GM12878 (cell line): ENCODE measurements around the gene PLA2G4A. TPM values are rescaled to one million over a fixed set of nuclear protein-coding genes. Genes with fewer than 3 reads are reported as not detected.

Experiments
- ATAC-seq: fragments of 200-7000 bp; cut with Tn5 transposase; 3 replicates; pipeline ENCODE4 v1.9.1; 2020; ENCODE audit warnings: mild to moderate bottlenecking, moderate library complexity
- BruUV-seq: library from RNA; stranded (reverse); fragments of 400-500 nt; replicated peaks from 2 replicates; lab custom pipeline; 2021; lab: Mats Ljungman, UMichigan
- CTCF ChIA-PET: fragments of 300-600 bp; sonication (Branson Sonifier 250); formaldehyde crosslinking; extraction: SDS; loops from one replicate; lab custom pipeline; 2021; ENCODE audit warnings: inconsistent platforms; lab: Yijun Ruan, JAX
- POLR2A ChIA-PET: fragments of 350-600 bp; formaldehyde crosslinking; extraction: SDS; loops from one replicate; lab custom pipeline; 2021; ENCODE audit warnings: inconsistent platforms; lab: Charles Lee
- RAD21 ChIA-PET: fragments of 300-600 bp; sonication (Branson Sonifier 250); formaldehyde crosslinking; loops from one replicate; lab custom pipeline; 2023; ENCODE audit warnings: antibody characterized with exemption; ENCODE audit not compliant: unreplicated experiment; lab: Charles Lee
- SMC1A ChIA-PET: fragments of 300-600 bp; sonication (Branson Sonifier 250); formaldehyde crosslinking; loops from one replicate; lab custom pipeline; 2023; ENCODE audit not compliant: unreplicated experiment, uncharacterized antibody; lab: Charles Lee
- DNase-seq: peaks from one replicate; pipeline ENCODE4 v3.0.0-alpha.2; 2011; ENCODE audit warnings: low read depth, low spot score
- FAIRE-seq: peaks from 3 replicates; lab custom pipeline; 2011; peaks lifted over from hg19 to GRCh38; lab: Jason Lieb, UNC
- H2AFZ ChIP-seq: 2 replicates; pipeline ENCODE4 v1.6.0; 2011; ENCODE audit warnings: low read depth, low read length, control low read depth; ENCODE audit not compliant: control insufficient read depth
- H3K27ac ChIP-seq: 2 replicates; pipeline ENCODE4 v1.5.1; 2011; ENCODE audit warnings: control low read depth; ENCODE audit not compliant: control insufficient read depth, insufficient read depth
- H3K27me3 ChIP-seq, 2 experiments: replicated peaks in 1 of 2; 2 replicates each; pipeline versions ENCODE4 v1.6.0 to v1.6.1; 2011; ENCODE audit warnings: low read length in 1 of 2; ENCODE audit not compliant: control insufficient read depth in 2 of 2, insufficient read depth in 2 of 2
- H3K36me3 ChIP-seq, 2 experiments: 2 replicates each; pipeline ENCODE4 v1.5.1; 2011; ENCODE audit warnings: low read length in 1 of 2; ENCODE audit not compliant: control insufficient read depth in 2 of 2, insufficient read depth in 2 of 2
- H3K4me1 ChIP-seq: 2 replicates; pipeline ENCODE4 v1.6.1; 2011; ENCODE audit warnings: mild to moderate bottlenecking, low read length, moderate library complexity, mixed read lengths; ENCODE audit not compliant: control insufficient read depth, insufficient read depth
- H3K4me2 ChIP-seq: 2 replicates; pipeline ENCODE4 v1.6.0; 2011; ENCODE audit warnings: control low read depth; ENCODE audit not compliant: control insufficient read depth, insufficient read depth
- H3K4me3 ChIP-seq: fragments of 200-600 bp; sonication (generic); 2 replicates; pipeline ENCODE4 v1.5.1; 2016
- H3K79me2 ChIP-seq: 2 replicates; pipeline ENCODE4 v1.6.0; 2011; ENCODE audit warnings: low read length; ENCODE audit not compliant: control insufficient read depth, insufficient read depth
- H3K9ac ChIP-seq: 2 replicates; pipeline ENCODE4 v1.8.0; 2011; ENCODE audit warnings: low read length, control low read depth, mixed read lengths; ENCODE audit not compliant: control insufficient read depth, insufficient read depth
- H3K9me3 ChIP-seq: replicated peaks from 3 replicates; pipeline ENCODE4 v1.5.1; 2011; ENCODE audit warnings: mild to moderate bottlenecking, low read length; ENCODE audit not compliant: control insufficient read depth, insufficient read depth
- H4K20me1 ChIP-seq: 2 replicates; pipeline ENCODE4 v1.6.0; 2011; ENCODE audit not compliant: control insufficient read depth, insufficient read depth
- CHD2 ChIP-seq: IDR thresholded peaks from 2 replicates; pipeline ENCODE4 v1.6.1; 2011; ENCODE audit warnings: low read depth, low read length, improper control_type of control experiment, borderline replicate concordance
- DPF2 ChIP-seq: fragments of 450-650 bp; IDR thresholded peaks from 2 replicates; pipeline ENCODE4 v1.6.1; 2017; ENCODE audit warnings: mild to moderate bottlenecking
- NBN ChIP-seq: fragments of 450-650 bp; IDR thresholded peaks from 2 replicates; pipeline ENCODE4 v1.6.1; 2016
- NFIC ChIP-seq: IDR thresholded peaks from 2 replicates; pipeline ENCODE4 v1.6.1; 2012; ENCODE audit warnings: low read depth, mild to moderate bottlenecking, inconsistent platforms, low read length, moderate library complexity
- RUNX3 ChIP-seq: IDR thresholded peaks from 2 replicates; pipeline ENCODE4 v1.6.1; 2012; ENCODE audit warnings: low read length, inconsistent platforms
- SPI1 ChIP-seq: IDR thresholded peaks from 2 replicates; pipeline ENCODE4 v1.6.1; 2011; ENCODE audit warnings: low read depth, mild to moderate bottlenecking, low read length, moderate library complexity, borderline replicate concordance; ENCODE audit not compliant: insufficient read depth
- WGBS: methylation state at CpG from one replicate; pipeline ENCODE4 v1.1.6; 2016; ENCODE audit warnings: low lambda C conversion rate; ENCODE audit not compliant: insufficient replicate concordance, insufficient coverage; ENCODE audit errors: missing lambda C conversion rate; 5-methylcytosine and 5-hydroxymethylcytosine counted together
- in situ Hi-C: fragments of 300-500 bp; cut with MboI; formaldehyde crosslinking; loops from 9 replicates; pipeline ENCODE4 v1.14.3; 2018; ENCODE audit warnings: mixed read lengths
- intact Hi-C: fragments of 100-400 bp; cut with micrococcal nuclease; formaldehyde crosslinking; loops from one replicate; pipeline ENCODE4 v1.14.2; 2022; ENCODE audit not compliant: unreplicated experiment
- polyA plus RNA-seq, 11 experiments: library from polyadenylated mRNA; depleted of rRNA in 4 of 11; unstranded in 6 of 11; stranded (reverse) in 5 of 11; fragments of >200 nt; fragmentation: Nextera tagmentation in 4 of 11; fragmentation: Illumina TruSeq in 1 of 11; extraction: Ambion mirVana in 4 of 11; extraction: Trizol in 1 of 11; gene quantifications; 1 replicate in 1 of 11; 2 replicates in 10 of 11; pipeline versions ENCODE4 v1.2.1 to v1.2.3, GENCODE V29; 2011 to 2016; ENCODE audit warnings: inconsistent platforms in 2 of 11, missing spikeins in 2 of 11, low read depth in 1 of 11
- total RNA-seq, 4 experiments: library from RNA; depleted of rRNA in 3 of 4; stranded (reverse); fragments of >200 nt in 3 of 4; fragmentation: Illumina TruSeq in 1 of 4; extraction: Trizol in 1 of 4; gene quantifications; 2 replicates each; pipeline versions ENCODE4 v1.2.1 to v1.2.3, GENCODE V29; 2013 to 2021
- TF ChIP-seq, protein P1 (sequence below): fragments of 450-650 bp; IDR thresholded peaks from 2 replicates; pipeline ENCODE4 v1.6.1; 2017; ENCODE audit warnings: antibody characterized with exemption, mild to moderate bottlenecking, moderate library complexity

Gene PLA2G4A
- total and polyA plus RNA-seq, 10 of the 15 experiments (the other 5 are each of a cell fraction or from before 2014, with no cell fraction given): 0.70 to 3.3 (median 1.5) TPM; not detected in 1

DNA sequence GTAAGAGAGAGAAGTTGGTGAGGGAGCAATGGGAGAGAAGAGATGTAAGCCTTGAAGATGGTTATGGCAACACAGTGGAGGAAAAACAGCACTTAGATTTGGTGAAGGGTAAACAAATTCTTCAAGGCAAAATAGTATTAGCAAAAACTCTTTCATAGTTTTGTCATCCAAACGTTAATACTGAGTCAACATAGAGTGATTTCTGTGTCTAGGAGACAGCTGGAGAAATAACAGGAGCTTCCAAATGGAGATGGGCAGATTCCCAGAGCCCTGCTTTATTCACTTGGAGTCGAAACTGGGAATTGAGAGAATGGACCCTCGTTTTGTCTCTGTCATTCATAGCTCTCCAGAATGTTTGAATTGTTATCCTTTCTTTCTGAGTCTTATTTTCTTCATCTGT, 68.3 kb downstream of the PLA2G4A start (continued):
- TF ChIP-seq, protein P1, sequence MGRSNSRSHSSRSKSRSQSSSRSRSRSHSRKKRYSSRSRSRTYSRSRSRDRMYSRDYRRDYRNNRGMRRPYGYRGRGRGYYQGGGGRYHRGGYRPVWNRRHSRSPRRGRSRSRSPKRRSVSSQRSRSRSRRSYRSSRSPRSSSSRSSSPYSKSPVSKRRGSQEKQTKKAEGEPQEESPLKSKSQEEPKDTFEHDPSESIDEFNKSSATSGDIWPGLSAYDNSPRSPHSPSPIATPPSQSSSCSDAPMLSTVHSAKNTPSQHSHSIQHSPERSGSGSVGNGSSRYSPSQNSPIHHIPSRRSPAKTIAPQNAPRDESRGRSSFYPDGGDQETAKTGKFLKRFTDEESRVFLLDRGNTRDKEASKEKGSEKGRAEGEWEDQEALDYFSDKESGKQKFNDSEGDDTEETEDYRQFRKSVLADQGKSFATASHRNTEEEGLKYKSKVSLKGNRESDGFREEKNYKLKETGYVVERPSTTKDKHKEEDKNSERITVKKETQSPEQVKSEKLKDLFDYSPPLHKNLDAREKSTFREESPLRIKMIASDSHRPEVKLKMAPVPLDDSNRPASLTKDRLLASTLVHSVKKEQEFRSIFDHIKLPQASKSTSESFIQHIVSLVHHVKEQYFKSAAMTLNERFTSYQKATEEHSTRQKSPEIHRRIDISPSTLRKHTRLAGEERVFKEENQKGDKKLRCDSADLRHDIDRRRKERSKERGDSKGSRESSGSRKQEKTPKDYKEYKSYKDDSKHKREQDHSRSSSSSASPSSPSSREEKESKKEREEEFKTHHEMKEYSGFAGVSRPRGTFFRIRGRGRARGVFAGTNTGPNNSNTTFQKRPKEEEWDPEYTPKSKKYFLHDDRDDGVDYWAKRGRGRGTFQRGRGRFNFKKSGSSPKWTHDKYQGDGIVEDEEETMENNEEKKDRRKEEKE: no peak
- TF ChIP-seq DPF2: no peak
- TF ChIP-seq NBN: no peak
- TF ChIP-seq NFIC: no peak

DNA sequence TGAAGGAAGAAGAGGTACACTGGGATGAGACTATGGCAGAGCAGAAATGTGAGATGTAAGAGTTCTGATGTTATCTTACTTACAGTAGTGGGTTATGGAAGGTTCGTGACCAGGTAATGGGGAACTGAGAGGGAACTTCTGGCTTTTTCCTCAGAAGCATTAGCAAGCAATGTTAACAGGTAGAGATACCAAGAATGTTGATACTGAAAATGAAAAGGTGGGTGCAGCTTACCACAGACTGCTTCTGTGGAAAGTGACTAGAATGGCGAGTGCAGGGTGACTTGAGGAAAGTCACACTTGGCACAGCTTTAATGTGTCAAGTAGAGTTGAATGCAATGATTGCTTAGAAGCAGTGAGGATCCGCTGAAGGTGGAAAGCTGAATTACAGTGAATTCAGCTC, 70.8 kb downstream of the PLA2G4A start:
- ChIA-PET RAD21 (no interaction called here), POLR2A (no interaction called here), SMC1A (interaction anchor here (0.6 kb wide), 1 partner anchor 9 kb away, joined by 3 read pairs; no protein-coding TSS in a partner anchor), CTCF (no interaction called here)
- H3K4me2 ChIP-seq: no peak overlapping the region
- FAIRE-seq: no peak
- intact Hi-C loops (no loop called here), in situ Hi-C loops (no loop called here)
- no peaks in the 10 kb centered on the region for H3K36me3 ChIP-seq
- H3K9me3 ChIP-seq: no peaks in the 10 kb centered on the region
- no peaks in the 10 kb centered on the region for H3K27me3 ChIP-seq
- DNase-seq: peak; percentile 43
- H3K9ac ChIP-seq: no peak overlapping the region
- H3K4me3 ChIP-seq: no peak overlapping the region
- no peaks in the 10 kb centered on the region for H3K79me2 ChIP-seq
- H4K20me1 ChIP-seq: no peaks in the 10 kb centered on the region
- WGBS: 37% methylated on average over 3 of the region's 3 CpGs
- H3K4me1 ChIP-seq: peaks cover 8% of the 10 kb centered on the region
- no peak overlapping the region for H2AFZ ChIP-seq
- ATAC-seq: peak; percentile 23; the same call in 2 of the 3 replicates
- no TSS peak for BruUV-seq
- no peak overlapping the region for H3K27ac ChIP-seq
- TF ChIP-seq RUNX3 (peak; percentile 66), CHD2 (no peak), SPI1 (peak; percentile 48; the same call in 1 of the 2 replicates)
